ENCODE data around the gene TRAP1. TPM values are rescaled to one million over a fixed set of nuclear protein-coding genes. Genes with fewer than 3 reads are reported as not detected.

TRAP1 gene
- total RNA-seq, 1 experiment from 2014 or later = 382 TPM

GRCh38 chr16:3611146-3611975, 106.0 kb downstream of the TRAP1 start, which contains the start of gene SLX4:
SLX4 (minus strand) TSS chr16:3611606; CDS start chr16:3608964, 2,642 bp downstream.
- peaks cover 59% of the 10 kb centered on the region for H3K79me2 ChIP-seq (ENCODE audit: low read length)
- peak within 1 kb of the TSS; percentile 91 for H3K9ac ChIP-seq (ENCODE audit: low read length)
- peak within 1 kb of the TSS; percentile 99 for H3K4me3 ChIP-seq (ENCODE audit: low read length)
- H3K9me2 ChIP-seq (replicated peaks; ENCODE audit: low read length) = no peaks in the 10 kb centered on the region
- H3K27ac ChIP-seq (ENCODE audit: low read length) = no peak within 1 kb of the TSS; the same call in 1 of the 2 replicates
- peaks cover 15% of the 10 kb centered on the region for H3K4me1 ChIP-seq (ENCODE audit: insufficient read depth, low read length)
- ChIA-PET CTCF (no interaction called here), POLR2A (ENCODE audit: unreplicated experiment) (no interaction called here)
- no peaks in the 10 kb centered on the region for H3K36me3 ChIP-seq (ENCODE audit: low read depth, low read length)
- TSS peak; percentile 50 for BruUV-seq (replicated peaks)
- ATAC-seq (peak; percentile 88), DNase-seq (peak; percentile 94)
- H3K9me3 ChIP-seq (ENCODE audit: low read length) = no peaks in the 10 kb centered on the region
- H3K27me3 ChIP-seq (ENCODE audit: low read length) = no peaks in the 10 kb centered on the region
- intact Hi-C loops (cut with micrococcal nuclease) = no loop called here
- H3K4me2 ChIP-seq (ENCODE audit: low read length) = peak within 1 kb of the TSS; percentile 93
- TF ChIP-seq EZH2 (IDR thresholded peaks at IDR 0.05; ENCODE audit: low read length, unreplicated experiment) (no peak), CTCF (conservative IDR thresholded peaks at IDR 0.05; ENCODE audit: low read depth, low read length) (no peak), EZH2phosphoT487 (IDR thresholded peaks at IDR 0.05; ENCODE audit: borderline replicate concordance, low read length) (no peak)
- no peaks in the 10 kb centered on the region for H4K20me1 ChIP-seq (ENCODE audit: low read length)
- peak within 1 kb of the TSS; percentile 99 for H2AFZ ChIP-seq (ENCODE audit: low read length)
- no peaks in the 10 kb centered on the region for H3F3A ChIP-seq (ENCODE audit: low read length, unreplicated experiment)

GRCh38 chr16:3610698-3611145, 106.6 kb downstream of the TRAP1 start:
- peak overlapping the region; percentile 95 for H2AFZ ChIP-seq (ENCODE audit: low read length)

More at GRCh38 chr16:3610698-3611145, 106.6 kb downstream of the TRAP1 start:
- peak; percentile 42 for ATAC-seq
- Histone ChIP-seq H3K4me3 (ENCODE audit: low read length) (peak overlapping the region; percentile 99), H3K27me3 (ENCODE audit: low read length) (no peaks in the 10 kb centered on the region), H3K36me3 (ENCODE audit: low read depth, low read length) (no peaks in the 10 kb centered on the region), H3F3A (ENCODE audit: low read length, unreplicated experiment) (no peaks in the 10 kb centered on the region), H3K9ac (ENCODE audit: low read length) (peak overlapping the region; percentile 88), H3K9me2 (replicated peaks; ENCODE audit: low read length) (no peaks in the 10 kb centered on the region), H3K4me1 (ENCODE audit: insufficient read depth, low read length) (peaks cover 15% of the 10 kb centered on the region), H3K4me2 (ENCODE audit: low read length) (peak overlapping the region; percentile 87), H4K20me1 (ENCODE audit: low read length) (no peaks in the 10 kb centered on the region), H3K79me2 (ENCODE audit: low read length) (peaks cover 54% of the 10 kb centered on the region), H3K27ac (ENCODE audit: low read length) (no peak overlapping the region), H3K9me3 (ENCODE audit: low read length) (no peaks in the 10 kb centered on the region)
- POLR2A ChIA-PET (ENCODE audit: unreplicated experiment) = no interaction called here
- DNase-seq = no peak
- intact Hi-C loops (cut with micrococcal nuclease) = no loop called here
- no TSS peak for BruUV-seq (replicated peaks)
- CTCF ChIA-PET = no interaction called here
- TF ChIP-seq CTCF (conservative IDR thresholded peaks at IDR 0.05; ENCODE audit: low read depth, low read length) (no peak), EZH2 (IDR thresholded peaks at IDR 0.05; ENCODE audit: low read length, unreplicated experiment) (no peak), EZH2phosphoT487 (IDR thresholded peaks at IDR 0.05; ENCODE audit: borderline replicate concordance, low read length) (no peak)

All from PC-3 (cell line).